IMR-90 (cell line): ENCODE data around the gene GPR160. TPM values are rescaled to one million over a fixed set of nuclear protein-coding genes. Genes with fewer than 3 reads are reported as not detected.

Experiments used
- ATAC-seq: fragments of 200-7000 bp; cut with Tn5 transposase; 2 replicates; pipeline ENCODE4 v1.9.1; 2020; ENCODE audit warnings: low read depth, mild to moderate bottlenecking, moderate library complexity
- BruUV-seq: library from RNA; stranded (reverse); fragments of 400-500 nt; replicated peaks from 2 replicates; lab custom pipeline; 2021; lab: Mats Ljungman, UMichigan
- CTCF ChIA-PET: fragments of 300-600 bp; formaldehyde crosslinking; extraction: SDS; loops from one replicate; lab custom pipeline; 2021; ENCODE audit warnings: antibody characterized with exemption; lab: Yijun Ruan, JAX
- POLR2A ChIA-PET: fragments of 300-600 bp; sonication (Branson Sonifier 250); formaldehyde crosslinking; loops from one replicate; lab custom pipeline; 2022; ENCODE audit warnings: antibody characterized with exemption; ENCODE audit not compliant: unreplicated experiment; lab: Charles Lee
- DNase-seq: peaks from one replicate; pipeline ENCODE4 v3.0.0; 2013
- H2AFZ ChIP-seq: replicated peaks from 2 replicates; pipeline ENCODE3; 2013; ENCODE audit warnings: low read length, mild to moderate bottlenecking; ENCODE audit not compliant: poor library complexity
- H2AK5ac ChIP-seq: 2 replicates; pipeline ENCODE4 v1.6.1; 2013; ENCODE audit warnings: low read depth, low read length, inconsistent platforms
- H2AK9ac ChIP-seq: replicated peaks from 2 replicates; pipeline ENCODE3; 2013; ENCODE audit warnings: mild to moderate bottlenecking, low read depth, low read length, moderate library complexity; ENCODE audit not compliant: poor library complexity
- H2BK120ac ChIP-seq: 2 replicates; pipeline ENCODE4 v1.6.1; 2013; ENCODE audit warnings: low read depth, low read length, inconsistent platforms
- H2BK15ac ChIP-seq: 3 replicates; pipeline ENCODE4 v1.6.1; 2013; ENCODE audit warnings: low read depth, low read length, inconsistent platforms
- H2BK20ac ChIP-seq: 2 replicates; pipeline ENCODE4 v1.6.1; 2013; ENCODE audit warnings: low read depth, mild to moderate bottlenecking, inconsistent platforms, low read length, moderate library complexity
- H2BK5ac ChIP-seq: 2 replicates; pipeline ENCODE4 v1.6.1; 2013; ENCODE audit warnings: mild to moderate bottlenecking, low read depth, low read length, inconsistent platforms; ENCODE audit not compliant: poor library complexity, severe bottlenecking
- H3K14ac ChIP-seq: replicated peaks from 2 replicates; pipeline ENCODE4 v1.6.1; 2013; ENCODE audit warnings: low read depth, low read length, inconsistent platforms
- H3K18ac ChIP-seq: 2 replicates; pipeline ENCODE4 v1.6.1; 2013; ENCODE audit warnings: low read depth, low read length, control low read depth
- H3K23ac ChIP-seq: 2 replicates; pipeline ENCODE4 v1.6.1; 2013; ENCODE audit warnings: low read depth, low read length, inconsistent platforms
- H3K27ac ChIP-seq: 2 replicates; pipeline ENCODE4 v1.5.1; 2013; ENCODE audit warnings: mild to moderate bottlenecking, control low read depth, low read length; ENCODE audit not compliant: insufficient read depth
- H3K27me3 ChIP-seq: 2 replicates; pipeline ENCODE4 v1.6.1; 2013; ENCODE audit warnings: low read length; ENCODE audit not compliant: control insufficient read depth, insufficient read depth
- H3K36me3 ChIP-seq: 2 replicates; pipeline ENCODE4 v1.6.1; 2013; ENCODE audit warnings: low read length, mixed read lengths; ENCODE audit not compliant: control insufficient read depth, insufficient read depth
- H3K4ac ChIP-seq: 2 replicates; pipeline ENCODE4 v1.6.1; 2013; ENCODE audit warnings: low read depth, low read length, inconsistent platforms
- H3K4me1 ChIP-seq: 2 replicates; pipeline ENCODE4 v1.6.1; 2013; ENCODE audit warnings: low read length, mixed read lengths; ENCODE audit not compliant: control insufficient read depth, insufficient read depth
- H3K4me2 ChIP-seq: 2 replicates; pipeline ENCODE4 v1.6.1; 2013; ENCODE audit warnings: low read depth, mild to moderate bottlenecking, control low read depth, low read length, moderate library complexity
- H3K4me3 ChIP-seq: 2 replicates; pipeline ENCODE4 v1.5.1; 2013; ENCODE audit warnings: low read depth, mild to moderate bottlenecking, control low read depth, low read length, moderate library complexity; ENCODE audit not compliant: insufficient read depth
- H3K56ac ChIP-seq: 2 replicates; pipeline ENCODE4 v1.6.1; 2013; ENCODE audit warnings: low read length, inconsistent platforms; ENCODE audit not compliant: insufficient read depth; ENCODE audit errors: extremely low read depth
- H3K79me1 ChIP-seq, 2 experiments: 2 replicates each; pipeline ENCODE4 v1.6.1; 2013; ENCODE audit warnings: low read length in 2 of 2, inconsistent platforms in 1 of 2, low read depth in 1 of 2
- H3K9ac ChIP-seq: 2 replicates; pipeline ENCODE4 v1.6.1; 2013; ENCODE audit warnings: low read depth, low read length, control low read depth
- H3K9me1 ChIP-seq: 2 replicates; pipeline ENCODE4 v1.6.1; 2013; ENCODE audit warnings: low read length, inconsistent platforms; ENCODE audit not compliant: insufficient read depth
- H3K9me3 ChIP-seq: 2 replicates; pipeline ENCODE4 v1.6.1; 2013; ENCODE audit warnings: low read length; ENCODE audit not compliant: control insufficient read depth, insufficient read depth
- H4K20me1 ChIP-seq: 2 replicates; pipeline ENCODE4 v1.6.1; 2013; ENCODE audit warnings: low read length, inconsistent platforms; ENCODE audit not compliant: insufficient read depth
- H4K5ac ChIP-seq: 2 replicates; pipeline ENCODE4 v1.6.1; 2013; ENCODE audit warnings: mild to moderate bottlenecking, low read depth, low read length, control low read depth
- H4K8ac ChIP-seq, 2 experiments: 2 replicates each; pipeline ENCODE4 v1.6.1; 2013; ENCODE audit warnings: low read depth in 2 of 2, low read length in 2 of 2, control low read depth in 1 of 2, inconsistent platforms in 1 of 2
- H4K91ac ChIP-seq: 2 replicates; pipeline ENCODE4 v1.6.1; 2013; ENCODE audit warnings: low read depth, low read length, inconsistent platforms; ENCODE audit not compliant: insufficient read depth
- CEBPB ChIP-seq: IDR thresholded peaks from 2 replicates; pipeline ENCODE4 v1.6.1; 2012; ENCODE audit warnings: low read depth, low read length, improper control_type of control experiment
- CTCF ChIP-seq: conservative IDR thresholded peaks from 2 replicates; pipeline ENCODE4 v1.5.1; 2012; ENCODE audit warnings: mild to moderate bottlenecking, low read depth, low read length, improper control_type of control experiment
- RFX5 ChIP-seq: IDR thresholded peaks from 2 replicates; pipeline ENCODE4 v1.8.0; 2012; ENCODE audit warnings: low read depth, mild to moderate bottlenecking, low read length, moderate library complexity
- USF2 ChIP-seq: fragments of 150-350 bp; IDR thresholded peaks from 2 replicates; pipeline ENCODE4 v1.6.1; 2017; ENCODE audit warnings: mild to moderate bottlenecking, antibody characterized with exemption, low read length, low read depth
- WGBS, 2 experiments: methylation state at CpG; one replicate each; pipeline versions ENCODE4 v1.1.5 to v1.1.7; 2013; ENCODE audit warnings: missing lambda C conversion rate in 2 of 2; ENCODE audit not compliant: insufficient read length in 1 of 2; ENCODE audit errors: extremely low coverage in 2 of 2; 5-methylcytosine and 5-hydroxymethylcytosine counted together
- dilution Hi-C: fragments of 300-500 bp; cut with HindIII; formaldehyde crosslinking; loops from one replicate; pipeline ENCODE4 v1.14.3; 2018; ENCODE audit warnings: low sequenced_read_pairs; ENCODE audit not compliant: unreplicated experiment
- in situ Hi-C: fragments of 300-500 bp; cut with MboI; formaldehyde crosslinking; loops from 3 replicates; pipeline ENCODE4 v1.14.3; 2019; ENCODE audit warnings: low sequenced_read_pairs, inconsistent platforms, mixed read lengths
- intact Hi-C: fragments of 100-400 bp; cut with micrococcal nuclease; formaldehyde crosslinking; loops from 2 replicates; pipeline ENCODE4 v1.10.0; 2022
- polyA plus RNA-seq, 3 experiments: library from polyadenylated mRNA; depleted of rRNA; stranded (reverse); fragments of >200 nt; gene quantifications; 2 replicates each; pipeline ENCODE4 v1.2.3, GENCODE V29; 2012; ENCODE audit warnings: low replicate concordance in 1 of 3
- total RNA-seq: library from RNA; depleted of rRNA; stranded (reverse); fragments of >200 nt; gene quantifications from 2 replicates; pipeline ENCODE4 v1.2.3, GENCODE V29; 2012

The GPR160 gene
- total and polyA plus RNA-seq, 2 of the 4 experiments (the other 2 are of a cell fraction) = 0.09 to 0.18 TPM

- no peak overlapping the region for H3K56ac ChIP-seq
- no peak overlapping the region for H3K14ac ChIP-seq
- H4K91ac ChIP-seq = no peak overlapping the region
- DNase-seq (no peak), ATAC-seq (no peak)
- no peak overlapping the region for H2BK120ac ChIP-seq
- no peaks in the 10 kb centered on the region for H3K27me3 ChIP-seq
- H3K9me1 ChIP-seq = no peaks in the 10 kb centered on the region
- no peak overlapping the region for H2AK9ac ChIP-seq
- no peak overlapping the region for H2BK5ac ChIP-seq
- ChIA-PET CTCF (no interaction called here), POLR2A (no interaction called here)
- no peak overlapping the region for H3K4ac ChIP-seq
- H3K23ac ChIP-seq = no peak overlapping the region
- H4K20me1 ChIP-seq = no peaks in the 10 kb centered on the region
- H3K4me1 ChIP-seq = no peaks in the 10 kb centered on the region
- no TSS peak for BruUV-seq
- TF ChIP-seq RFX5 (no peak), CEBPB (0 out of 2 replicates have a peak, but pooled peaks have one; percentile 28), USF2 (no peak), CTCF (no peak)
- dilution Hi-C loops = no loop called here
- H2BK15ac ChIP-seq = no peak overlapping the region
- intact Hi-C loops = loop anchor here (10.0 kb wide), 1 partner anchor 228 kb away; the partner anchor contains the start of gene LRRC31
- H2AFZ ChIP-seq = no peak overlapping the region
- H3K79me1 ChIP-seq = peaks cover 0 to 11% of the 10 kb centered on the region in 2 experiments; a peak in 2 of 4 replicates
- H3K9me3 ChIP-seq = no peaks in the 10 kb centered on the region
- no peak overlapping the region for H4K5ac ChIP-seq
- no peak overlapping the region for H3K9ac ChIP-seq
- no peak overlapping the region for H2AK5ac ChIP-seq
- H3K4me3 ChIP-seq = no peak overlapping the region
- H3K36me3 ChIP-seq = peaks cover 22% of the 10 kb centered on the region
- H4K8ac ChIP-seq = no peak overlapping the region
- WGBS, 2 experiments = no CpG with 5 or more reads among the region's 3 CpGs
- H3K27ac ChIP-seq = no peak overlapping the region
- in situ Hi-C loops = no loop called here
- H2BK20ac ChIP-seq = no peak overlapping the region
- no peak overlapping the region for H3K4me2 ChIP-seq
- H3K18ac ChIP-seq = no peak overlapping the region
Measured at GRCh38 chr3:170092907-170093306, 55.1 kb downstream of the GPR160 start.
